ENCODE results near the gene MAFB. TPM values are rescaled to one million over a fixed set of nuclear protein-coding genes. Genes with fewer than 3 reads are reported as not detected.

The MAFB gene
- total RNA-seq, 1 donor from 2014 or later, result 2.3 TPM

DNA sequence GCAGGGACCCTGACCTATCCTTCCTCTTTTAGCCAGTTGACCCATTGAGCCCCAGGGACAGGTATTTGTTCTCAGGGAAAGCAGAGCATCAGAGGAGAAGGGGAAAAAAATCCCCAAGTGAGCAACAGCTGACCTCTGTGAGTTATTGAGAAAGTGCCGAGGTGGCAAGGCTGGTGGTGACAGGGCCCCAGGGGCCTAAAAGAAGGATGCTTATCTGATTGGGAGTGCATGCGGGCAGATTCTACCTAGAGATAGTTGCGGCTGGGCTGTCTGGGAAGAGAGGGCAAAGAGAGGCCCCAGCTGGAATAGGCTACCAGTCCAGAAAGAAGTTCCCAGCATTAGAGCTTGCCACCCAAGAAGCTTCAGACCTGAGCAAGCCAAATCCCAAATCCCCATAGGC, 26.5 kb upstream of the MAFB start:
- Mint-ChIP-seq H3K4me1 (ENCODE audit: low read depth) (no peaks in the 10 kb centered on the region), H3K27me3 (ENCODE audit: insufficient read depth) (no peaks in the 10 kb centered on the region), H3K36me3 (ENCODE audit: low read depth) (no peaks in the 10 kb centered on the region), H3K9me3 (no peaks in the 10 kb centered on the region), H3K27ac (no peak overlapping the region), H3K4me3 (no peak overlapping the region)
- intact Hi-C loops (cut with micrococcal nuclease), result no loop called here
- DNase-seq (ENCODE audit: low spot score), result no peak

- H3K4me3 Mint-ChIP-seq, result no peak overlapping the region
- intact Hi-C loops (cut with micrococcal nuclease), result no loop called here
- H3K9me3 Mint-ChIP-seq, result no peaks in the 10 kb centered on the region
- no peaks in the 10 kb centered on the region for H3K4me1 Mint-ChIP-seq (ENCODE audit: low read depth)
- H3K27me3 Mint-ChIP-seq (ENCODE audit: insufficient read depth), result no peaks in the 10 kb centered on the region
- no peak for DNase-seq (ENCODE audit: low spot score)
- H3K27ac Mint-ChIP-seq, result no peak overlapping the region
- no peaks in the 10 kb centered on the region for H3K36me3 Mint-ChIP-seq (ENCODE audit: low read depth)
Observed at GRCh38 chr20:40714916-40715315, 25.9 kb upstream of the MAFB start.

DNA sequence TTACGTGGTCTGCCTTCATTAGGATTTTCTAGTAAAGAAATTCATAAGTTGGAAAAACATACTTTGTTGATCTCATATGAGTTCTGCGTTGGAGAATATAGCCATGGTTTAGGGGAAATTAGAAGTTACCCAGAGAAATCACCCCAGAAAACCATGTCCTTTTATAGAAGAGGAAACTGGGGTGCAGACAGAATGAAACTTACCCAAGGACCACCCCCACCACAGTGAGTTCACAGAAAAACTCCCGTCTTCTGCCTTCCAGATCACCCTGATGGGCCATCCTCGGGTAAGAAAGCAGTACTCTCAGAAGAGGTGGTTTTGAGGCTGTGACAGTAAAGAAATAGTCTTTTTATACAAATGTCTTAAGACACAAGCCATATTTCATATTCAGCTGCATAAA, 25.1 kb upstream of the MAFB start:
- Mint-ChIP-seq H3K9me3 (no peaks in the 10 kb centered on the region), H3K27me3 (ENCODE audit: insufficient read depth) (no peaks in the 10 kb centered on the region), H3K4me3 (no peak overlapping the region), H3K4me1 (ENCODE audit: low read depth) (no peaks in the 10 kb centered on the region), H3K27ac (no peak overlapping the region), H3K36me3 (ENCODE audit: low read depth) (no peaks in the 10 kb centered on the region)
- intact Hi-C loops (cut with micrococcal nuclease), result no loop called here
- DNase-seq (ENCODE audit: low spot score), result no peak

DNA sequence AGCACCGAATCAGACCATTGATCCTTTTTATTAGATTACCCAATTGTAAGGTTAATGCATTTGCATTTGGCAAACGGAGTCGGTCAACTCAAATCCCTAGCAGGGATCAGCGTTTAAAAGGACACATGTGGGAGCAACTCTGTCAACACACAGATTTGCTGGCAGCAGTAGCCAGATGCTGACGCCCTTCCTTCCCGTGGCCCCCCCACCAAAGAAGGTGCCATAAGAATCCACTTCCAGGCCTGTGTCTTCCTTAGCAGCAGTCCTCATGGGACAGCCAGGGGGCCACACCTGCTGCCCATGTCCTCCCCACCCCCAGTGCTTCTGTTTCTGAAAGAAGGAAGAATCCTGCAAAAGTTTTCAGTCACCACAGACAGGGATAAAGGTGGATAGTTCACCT, 24.5 kb upstream of the MAFB start:
- H3K36me3 Mint-ChIP-seq (ENCODE audit: low read depth), result no peaks in the 10 kb centered on the region
- H3K27me3 Mint-ChIP-seq (ENCODE audit: insufficient read depth), result no peaks in the 10 kb centered on the region
- H3K4me3 Mint-ChIP-seq, result no peak overlapping the region
- no peaks in the 10 kb centered on the region for H3K9me3 Mint-ChIP-seq
- no peak overlapping the region for H3K27ac Mint-ChIP-seq
- H3K4me1 Mint-ChIP-seq (ENCODE audit: low read depth), result no peaks in the 10 kb centered on the region
- no peak for DNase-seq (ENCODE audit: low spot score)
- intact Hi-C loops (cut with micrococcal nuclease), result no loop called here

GRCh38 chr20:40711079-40711478, 22.0 kb upstream of the MAFB start:
- Mint-ChIP-seq H3K9me3 (no peaks in the 10 kb centered on the region), H3K4me3 (no peak overlapping the region), H3K36me3 (ENCODE audit: low read depth) (no peaks in the 10 kb centered on the region), H3K27me3 (ENCODE audit: insufficient read depth) (no peaks in the 10 kb centered on the region), H3K4me1 (ENCODE audit: low read depth) (no peaks in the 10 kb centered on the region), H3K27ac (no peak overlapping the region)
- DNase-seq (ENCODE audit: low spot score), result no peak
- intact Hi-C loops (cut with micrococcal nuclease), result no loop called here

- Mint-ChIP-seq H3K4me1 (ENCODE audit: low read depth) (no peaks in the 10 kb centered on the region), H3K36me3 (ENCODE audit: low read depth) (no peaks in the 10 kb centered on the region), H3K9me3 (no peaks in the 10 kb centered on the region), H3K27me3 (ENCODE audit: insufficient read depth) (no peaks in the 10 kb centered on the region), H3K4me3 (no peak overlapping the region), H3K27ac (no peak overlapping the region)
- DNase-seq (ENCODE audit: low spot score), result no peak
- intact Hi-C loops (cut with micrococcal nuclease), result no loop called here
Observed at GRCh38 chr20:40710603-40711002, 21.6 kb upstream of the MAFB start.

DNA sequence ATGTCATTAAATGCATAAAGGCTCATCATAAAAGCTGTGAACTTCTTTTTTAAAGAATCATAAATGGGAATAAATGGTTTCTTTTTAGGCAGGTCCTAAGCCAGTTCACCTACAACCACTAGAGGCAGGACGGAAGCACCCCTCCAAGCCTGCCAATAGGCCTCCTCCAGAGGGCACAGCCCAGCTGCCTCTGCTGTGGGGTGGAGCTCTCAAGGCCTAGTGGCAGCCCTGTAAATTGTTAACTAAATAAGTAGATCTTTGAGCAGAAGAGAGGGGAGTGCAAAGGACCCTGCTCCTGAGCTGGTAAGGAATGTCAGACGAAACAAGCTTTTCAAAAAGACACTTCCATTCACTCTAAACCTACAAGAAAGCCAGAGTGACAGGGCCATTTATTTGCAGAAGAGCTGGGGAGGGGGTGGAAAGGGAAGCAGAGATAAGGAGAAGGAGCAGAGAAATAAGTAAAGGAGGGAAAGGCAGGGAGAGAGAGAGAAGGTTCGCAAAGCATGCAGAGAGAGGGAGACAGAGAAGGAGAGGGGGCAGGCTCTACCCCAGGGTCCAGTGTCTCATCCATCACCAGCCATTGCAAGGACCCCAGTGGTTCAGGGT, 18.0 kb upstream of the MAFB start:
- intact Hi-C loops (cut with micrococcal nuclease), result no loop called here
- DNase-seq (ENCODE audit: low spot score), result no peak
- Mint-ChIP-seq H3K27me3 (ENCODE audit: insufficient read depth) (peaks cover 10% of the 10 kb centered on the region), H3K9me3 (no peaks in the 10 kb centered on the region), H3K4me1 (ENCODE audit: low read depth) (no peaks in the 10 kb centered on the region), H3K27ac (no peak overlapping the region), H3K36me3 (ENCODE audit: low read depth) (no peaks in the 10 kb centered on the region), H3K4me3 (no peak overlapping the region)

DNA sequence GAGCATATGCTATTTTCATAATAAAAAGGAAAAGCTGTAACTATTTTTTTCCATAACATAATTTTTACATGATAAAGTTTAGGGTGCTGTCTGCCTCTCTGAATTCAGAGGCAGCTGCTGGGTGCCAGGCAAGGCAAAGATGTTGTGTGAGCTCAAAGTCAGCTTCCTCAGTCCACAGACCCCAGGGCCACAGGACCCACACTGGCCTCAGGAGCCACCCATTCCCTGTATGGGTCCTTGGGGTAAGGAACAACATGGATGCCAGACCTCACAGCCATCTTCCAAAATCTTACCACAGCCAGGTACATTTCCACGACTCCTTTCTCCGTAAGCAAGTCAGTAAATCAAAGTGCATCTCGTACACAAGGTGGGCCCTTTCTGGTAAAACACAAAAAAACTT, 16.4 kb upstream of the MAFB start:
- H3K36me3 Mint-ChIP-seq (ENCODE audit: low read depth), result no peaks in the 10 kb centered on the region
- no peaks in the 10 kb centered on the region for H3K9me3 Mint-ChIP-seq
- intact Hi-C loops (cut with micrococcal nuclease), result no loop called here
- no peak overlapping the region for H3K4me3 Mint-ChIP-seq
- H3K27ac Mint-ChIP-seq, result no peak overlapping the region
- peaks cover 11% of the 10 kb centered on the region for H3K27me3 Mint-ChIP-seq (ENCODE audit: insufficient read depth)
- DNase-seq (ENCODE audit: low spot score), result no peak
- no peaks in the 10 kb centered on the region for H3K4me1 Mint-ChIP-seq (ENCODE audit: low read depth)

GRCh38 chr20:40704828-40705227, 15.8 kb upstream of the MAFB start:
- Mint-ChIP-seq H3K27me3 (ENCODE audit: insufficient read depth) (peaks cover 14% of the 10 kb centered on the region), H3K36me3 (ENCODE audit: low read depth) (no peaks in the 10 kb centered on the region), H3K27ac (no peak overlapping the region), H3K9me3 (no peaks in the 10 kb centered on the region), H3K4me1 (ENCODE audit: low read depth) (no peaks in the 10 kb centered on the region), H3K4me3 (no peak overlapping the region)
- DNase-seq (ENCODE audit: low spot score), result no peak
- intact Hi-C loops (cut with micrococcal nuclease), result no loop called here

DNA sequence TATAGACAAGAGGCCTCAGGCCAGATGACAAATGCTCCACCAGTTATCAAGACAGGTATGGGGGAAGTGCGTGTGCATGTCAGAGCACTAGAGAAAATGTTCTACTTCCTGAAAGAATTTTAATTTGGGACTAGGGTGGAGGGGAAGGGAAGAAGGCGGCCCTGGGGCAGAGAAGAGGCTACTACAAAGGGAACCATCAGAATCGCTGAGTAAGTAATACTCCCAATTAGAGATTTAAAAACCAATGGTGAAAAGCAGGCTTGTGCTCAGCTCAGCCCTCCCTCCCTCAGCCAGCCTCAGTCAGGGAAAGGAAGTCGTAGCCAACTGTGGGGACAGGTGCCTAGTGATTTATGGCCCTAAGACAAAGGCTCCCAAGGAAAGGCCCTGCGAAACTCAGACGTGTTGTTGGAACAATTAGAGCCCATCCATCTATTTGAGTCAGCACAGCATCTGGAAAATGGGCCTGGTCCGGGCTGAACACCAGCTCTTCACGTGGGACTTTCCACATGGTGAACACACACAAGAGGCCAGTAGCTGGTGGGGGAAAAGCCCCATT, 15.0 kb upstream of the MAFB start:
- no peaks in the 10 kb centered on the region for H3K9me3 Mint-ChIP-seq
- no peak overlapping the region for H3K4me3 Mint-ChIP-seq
- no peaks in the 10 kb centered on the region for H3K4me1 Mint-ChIP-seq (ENCODE audit: low read depth)
- DNase-seq (ENCODE audit: low spot score), result no peak
- peaks cover 14% of the 10 kb centered on the region for H3K27me3 Mint-ChIP-seq (ENCODE audit: insufficient read depth)
- intact Hi-C loops (cut with micrococcal nuclease), result no loop called here
- no peak overlapping the region for H3K27ac Mint-ChIP-seq
- no peaks in the 10 kb centered on the region for H3K36me3 Mint-ChIP-seq (ENCODE audit: low read depth)

DNA sequence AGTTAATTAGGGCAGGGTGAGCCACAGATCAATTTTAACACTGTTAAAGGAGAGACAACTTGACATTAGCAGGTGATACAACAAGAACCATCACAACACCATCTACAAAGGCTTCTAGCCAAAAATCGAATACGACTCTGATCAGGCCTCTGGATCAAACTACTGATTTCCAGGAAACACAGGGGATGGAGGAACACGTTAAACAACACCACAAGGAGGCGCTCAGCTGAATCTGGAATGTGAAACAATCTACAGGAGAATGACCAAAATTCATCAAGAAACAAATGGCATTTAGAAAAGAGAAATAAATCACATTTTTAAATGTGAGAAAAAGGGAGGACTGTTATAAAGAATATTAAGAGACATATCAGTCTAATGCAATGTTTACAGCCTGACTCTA, 13.5 kb upstream of the MAFB start:
- Mint-ChIP-seq H3K27me3 (ENCODE audit: insufficient read depth) (peaks cover 25% of the 10 kb centered on the region), H3K4me3 (no peak overlapping the region), H3K36me3 (ENCODE audit: low read depth) (no peaks in the 10 kb centered on the region), H3K27ac (no peak overlapping the region), H3K4me1 (ENCODE audit: low read depth) (no peaks in the 10 kb centered on the region), H3K9me3 (no peaks in the 10 kb centered on the region)
- intact Hi-C loops (cut with micrococcal nuclease), result no loop called here
- no peak for DNase-seq (ENCODE audit: low spot score)

DNA sequence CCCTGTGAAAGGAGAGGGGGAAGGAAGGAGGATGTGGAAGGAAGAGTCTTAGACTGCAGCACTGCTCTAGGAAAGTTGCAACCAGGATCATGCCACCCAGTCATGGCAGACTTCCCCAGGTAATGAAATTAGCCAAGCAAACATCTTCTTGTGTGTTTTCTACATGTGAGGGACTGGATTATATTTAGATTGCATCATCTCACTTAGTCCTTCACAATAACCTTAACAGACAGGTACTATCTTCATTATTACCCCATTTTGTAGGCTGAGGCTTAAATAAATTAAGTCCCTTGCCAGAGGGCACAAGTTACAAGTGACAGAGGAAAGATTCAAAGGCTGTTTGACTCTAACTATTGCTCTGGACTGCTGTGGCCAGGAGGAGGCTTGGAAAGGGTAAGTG, 9.7 kb upstream of the MAFB start:
- Mint-ChIP-seq H3K36me3 (ENCODE audit: low read depth) (no peaks in the 10 kb centered on the region), H3K9me3 (no peaks in the 10 kb centered on the region), H3K4me1 (ENCODE audit: low read depth) (no peaks in the 10 kb centered on the region), H3K27ac (no peak overlapping the region), H3K4me3 (no peak overlapping the region), H3K27me3 (ENCODE audit: insufficient read depth) (peaks cover 46% of the 10 kb centered on the region)
- intact Hi-C loops (cut with micrococcal nuclease), result no loop called here
- no peak for DNase-seq (ENCODE audit: low spot score)

- intact Hi-C loops (cut with micrococcal nuclease), result no loop called here
- peaks cover 50% of the 10 kb centered on the region for H3K27me3 Mint-ChIP-seq (ENCODE audit: insufficient read depth)
- DNase-seq (ENCODE audit: low spot score), result no peak
- H3K4me3 Mint-ChIP-seq, result no peak overlapping the region
- H3K4me1 Mint-ChIP-seq (ENCODE audit: low read depth), result no peaks in the 10 kb centered on the region
- H3K36me3 Mint-ChIP-seq (ENCODE audit: low read depth), result no peaks in the 10 kb centered on the region
- H3K27ac Mint-ChIP-seq, result no peak overlapping the region
- no peaks in the 10 kb centered on the region for H3K9me3 Mint-ChIP-seq
Observed at GRCh38 chr20:40698281-40698680, 9.2 kb upstream of the MAFB start.

GRCh38 chr20:40697541-40697940, 8.5 kb upstream of the MAFB start:
- no peak for DNase-seq (ENCODE audit: low spot score)
- Mint-ChIP-seq H3K27ac (no peak overlapping the region), H3K36me3 (ENCODE audit: low read depth) (no peaks in the 10 kb centered on the region), H3K9me3 (no peaks in the 10 kb centered on the region), H3K4me3 (no peak overlapping the region), H3K4me1 (ENCODE audit: low read depth) (no peaks in the 10 kb centered on the region), H3K27me3 (ENCODE audit: insufficient read depth) (peaks cover 51% of the 10 kb centered on the region)
- intact Hi-C loops (cut with micrococcal nuclease), result no loop called here

Data from activated T-helper 1 cell treated with anti-CD3 and anti-CD28 coated beads, Interleukin-12 subunit alpha, Interleukin-12 subunit beta, Interleukin-2, Interleukin-4 antibody, amounts not matched to agents 30 ng/mL and 10 ng/mL and 1 ng/mL, durations not matched to agents 14 hours and 24 hours and 36 hours (primary cell).